Neuronal stem cell (in vitro differentiated cells): ENCODE results near the gene ZNF425.

Source experiments
- DNase-seq: peaks from one replicate; pipeline ENCODE4 v3.0.0-alpha.2; 2013; ENCODE audit warnings: low spot score
- H2AFZ ChIP-seq: one replicate; pipeline ENCODE4 v1.6.1; 2013; ENCODE audit warnings: mild to moderate bottlenecking, low read length, inconsistent platforms
- H2AK5ac ChIP-seq: 2 replicates; pipeline ENCODE4 v1.6.1; 2013; ENCODE audit warnings: low read depth, mild to moderate bottlenecking, inconsistent platforms, low read length, moderate library complexity, mixed read lengths
- H2BK120ac ChIP-seq: 2 replicates; pipeline ENCODE4 v1.6.1; 2013; ENCODE audit warnings: low read depth, mild to moderate bottlenecking, inconsistent platforms, low read length, moderate library complexity, mixed read lengths
- H2BK12ac ChIP-seq: one replicate; pipeline ENCODE4 v1.6.1; 2013; ENCODE audit warnings: low read length, inconsistent platforms
- H2BK15ac ChIP-seq: 2 replicates; pipeline ENCODE4 v1.6.1; 2013; ENCODE audit warnings: mild to moderate bottlenecking, low read length, inconsistent platforms, mixed read lengths
- H2BK5ac ChIP-seq: one replicate; pipeline ENCODE4 v1.6.1; 2013; ENCODE audit warnings: inconsistent platforms, mild to moderate bottlenecking, low read length, moderate library complexity
- H3K14ac ChIP-seq: one replicate; pipeline ENCODE4 v1.6.1; 2013; ENCODE audit warnings: low read length, inconsistent platforms
- H3K18ac ChIP-seq: 2 replicates; pipeline ENCODE4 v1.6.1; 2013; ENCODE audit warnings: low read length, inconsistent platforms
- H3K23ac ChIP-seq: 2 replicates; pipeline ENCODE4 v1.6.1; 2013; ENCODE audit warnings: low read depth, mild to moderate bottlenecking, mixed read lengths, low read length, inconsistent platforms; ENCODE audit not compliant: poor library complexity
- H3K27ac ChIP-seq: replicated peaks from 3 replicates; pipeline ENCODE4 v1.5.1; 2013; ENCODE audit warnings: low read length, inconsistent platforms
- H3K27me3 ChIP-seq, 3 experiments: 2 replicates each; pipeline ENCODE4 v1.6.1; 2013; ENCODE audit warnings: low read length in 3 of 3, mild to moderate bottlenecking in 2 of 3, inconsistent platforms in 1 of 3, low read depth in 1 of 3, mixed read lengths in 1 of 3, moderate library complexity in 1 of 3; ENCODE audit not compliant: control insufficient read depth in 3 of 3, insufficient read depth in 3 of 3
- H3K36me3 ChIP-seq, 2 donors: replicated peaks in 1 of 2; 2 replicates each; pipeline ENCODE4 v1.6.1; 2013; ENCODE audit warnings: low read length in 2 of 2; ENCODE audit not compliant: control insufficient read depth in 2 of 2, insufficient read depth in 2 of 2
- H3K4ac ChIP-seq: 2 replicates; pipeline ENCODE4 v1.6.1; 2013; ENCODE audit warnings: inconsistent platforms, mild to moderate bottlenecking, low read length, moderate library complexity
- H3K4me1 ChIP-seq, 2 donors: 1 replicate in 1 of 2; 2 replicates in 1 of 2; pipeline ENCODE4 v1.6.1; 2013; ENCODE audit warnings: low read length in 2 of 2, low read depth in 1 of 2; ENCODE audit not compliant: control insufficient read depth in 2 of 2, insufficient read depth in 1 of 2
- H3K4me2 ChIP-seq: one replicate; pipeline ENCODE4 v1.6.1; 2013; ENCODE audit warnings: mild to moderate bottlenecking, low read length, inconsistent platforms; ENCODE audit not compliant: insufficient read depth, poor library complexity, severe bottlenecking
- H3K4me3 ChIP-seq, 2 donors: 2 replicates each; pipeline ENCODE4 v1.5.1; 2013; ENCODE audit warnings: low read length in 2 of 2, mild to moderate bottlenecking in 2 of 2, inconsistent platforms in 1 of 2, moderate library complexity in 1 of 2
- H3K79me1 ChIP-seq: one replicate; pipeline ENCODE4 v1.6.1; 2013; ENCODE audit warnings: low read depth, mild to moderate bottlenecking, inconsistent platforms, low read length, moderate library complexity
- H3K9ac ChIP-seq: one replicate; pipeline ENCODE4 v1.6.1; 2013; ENCODE audit warnings: mild to moderate bottlenecking, low read depth, low read length, inconsistent platforms; ENCODE audit not compliant: poor library complexity
- H3K9me3 ChIP-seq, 2 donors: replicated peaks in 1 of 2; 2 replicates each; pipeline versions ENCODE3 to v1.6.1; 2013; ENCODE audit warnings: low read length in 2 of 2, mild to moderate bottlenecking in 2 of 2, inconsistent platforms in 1 of 2, low read depth in 1 of 2, mixed read lengths in 1 of 2, moderate library complexity in 1 of 2; ENCODE audit not compliant: control insufficient read depth in 2 of 2, insufficient read depth in 1 of 2
- H4K8ac ChIP-seq: one replicate; pipeline ENCODE4 v1.6.1; 2013; ENCODE audit warnings: low read depth, mild to moderate bottlenecking, inconsistent platforms, low read length, moderate library complexity
- H4K91ac ChIP-seq: one replicate; pipeline ENCODE4 v1.6.1; 2013; ENCODE audit warnings: low read length, low read depth, mild to moderate bottlenecking, inconsistent platforms; ENCODE audit not compliant: poor library complexity
- WGBS, 2 donors: extraction: QIAGEN DNeasy Blood & Tissue Kit; methylation state at CpG; one replicate each; pipeline ENCODE4 v1.1.7; 2013; ENCODE audit warnings: missing lambda C conversion rate in 2 of 2, mixed read lengths in 1 of 2; ENCODE audit not compliant: insufficient read length in 2 of 2, insufficient replicate concordance in 1 of 2; ENCODE audit errors: extremely low coverage in 2 of 2; 5-methylcytosine and 5-hydroxymethylcytosine counted together

The ZNF425 gene

DNA sequence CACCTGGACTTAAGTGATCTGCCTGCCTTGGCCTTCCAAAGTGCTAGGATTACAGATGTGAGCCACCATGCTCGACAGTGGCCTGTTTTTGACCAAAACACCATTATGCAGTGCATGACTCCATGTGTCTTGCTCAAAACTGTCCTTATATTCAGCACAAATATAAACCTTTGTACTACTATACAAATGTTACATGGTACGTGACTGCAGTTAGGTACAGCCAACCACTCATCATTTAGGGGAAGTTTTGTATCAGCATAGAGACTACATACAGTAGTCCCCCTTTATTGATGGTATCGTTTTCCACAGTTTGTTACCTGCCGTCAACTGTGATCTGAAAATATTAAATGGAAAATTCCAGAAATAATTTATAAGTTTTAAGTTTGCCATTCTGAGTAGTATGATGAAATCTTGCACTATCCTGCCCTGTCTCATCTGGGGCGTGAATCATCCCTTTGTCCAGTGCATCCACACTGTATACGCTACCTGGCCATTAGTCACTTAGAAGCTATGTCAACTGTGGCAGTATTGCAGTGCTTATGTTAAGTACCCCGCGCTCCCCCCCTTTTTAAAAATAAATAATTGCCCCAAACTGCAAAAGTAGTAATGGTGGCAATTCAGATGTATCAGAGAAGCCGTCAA lies 45.9 kb upstream of the ZNF425 start:
- H3K36me3 ChIP-seq: peaks cover 21 to 84% of the 10 kb centered on the region in 2 donors
- no peak overlapping the region for H3K18ac ChIP-seq
- peaks cover 2% of the 10 kb centered on the region for H3K79me1 ChIP-seq
- no CpG with 5 or more reads among the region's 9 CpGs for WGBS, 2 donors
- H3K4ac ChIP-seq: no peak overlapping the region
- H4K8ac ChIP-seq: no peak overlapping the region
- no peak overlapping the region for H2BK12ac ChIP-seq
- no peak overlapping the region for H2AFZ ChIP-seq
- H2BK15ac ChIP-seq: no peak overlapping the region
- H3K4me1 ChIP-seq: no peaks in the 10 kb centered on the region
- DNase-seq: no peak
- no peak overlapping the region for H4K91ac ChIP-seq
- H3K27me3 ChIP-seq: no peaks in the 10 kb centered on the region
- H3K14ac ChIP-seq: no peak overlapping the region
- H2BK120ac ChIP-seq: no peak overlapping the region
- no peak overlapping the region for H3K4me2 ChIP-seq
- H2BK5ac ChIP-seq: no peak overlapping the region
- no peak overlapping the region for H3K4me3 ChIP-seq
- no peak overlapping the region for H3K23ac ChIP-seq
- no peak overlapping the region for H3K27ac ChIP-seq
- no peaks in the 10 kb centered on the region for H3K9me3 ChIP-seq
- H2AK5ac ChIP-seq: no peak overlapping the region
- H3K9ac ChIP-seq: no peak overlapping the region

DNA sequence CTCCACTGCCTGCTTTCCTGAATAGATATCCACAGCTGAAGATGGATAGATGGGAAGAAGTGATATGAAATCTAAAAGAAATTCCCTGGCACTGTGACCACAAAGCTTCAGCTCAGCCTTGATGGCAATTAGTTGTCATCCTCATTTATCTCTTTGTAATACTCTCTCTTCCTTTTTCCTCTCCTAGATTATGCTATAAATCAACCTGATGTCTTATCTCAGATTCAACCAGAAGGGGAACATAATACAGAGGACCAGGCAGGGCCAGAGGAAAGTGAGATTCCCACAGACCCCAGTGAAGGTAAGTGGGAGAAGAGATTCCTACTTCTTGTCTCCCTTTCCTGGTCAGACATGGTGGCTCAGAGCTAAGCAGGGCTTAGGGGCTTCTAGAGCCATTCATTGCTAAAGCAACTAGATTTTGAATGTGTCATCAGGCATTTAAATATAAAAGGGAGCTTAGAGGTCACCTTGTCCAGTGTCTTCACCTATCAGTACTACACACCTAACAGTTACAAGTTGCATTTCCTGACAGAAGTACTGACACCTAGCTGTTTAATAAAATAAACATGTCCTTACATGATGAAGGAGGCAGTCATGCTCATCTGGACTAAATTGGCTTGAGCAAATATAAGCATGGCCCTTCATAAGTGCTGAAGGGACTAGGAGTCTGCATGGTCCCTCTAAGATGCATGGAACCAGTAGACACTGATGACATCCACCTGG lies 40.7 kb upstream of the ZNF425 start:
- H3K9ac ChIP-seq: no peak overlapping the region

DNA sequence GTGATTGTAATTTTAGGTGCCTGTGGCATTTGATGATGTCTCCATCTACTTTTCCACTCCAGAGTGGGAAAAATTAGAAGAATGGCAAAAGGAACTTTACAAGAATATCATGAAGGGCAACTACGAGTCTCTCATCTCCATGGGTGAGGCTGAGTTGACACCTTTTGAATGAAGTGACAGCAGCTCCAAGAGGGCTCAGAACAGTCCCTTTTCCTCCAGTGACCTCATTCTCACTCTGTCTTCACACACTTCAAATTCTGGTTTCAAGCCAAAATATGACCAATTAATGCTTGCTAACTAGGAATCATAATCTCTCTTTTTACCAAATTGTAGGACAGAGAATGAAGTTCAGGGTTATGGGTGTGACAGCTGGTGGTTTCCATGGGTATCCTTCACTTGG lies 40.0 kb upstream of the ZNF425 start:
- Histone ChIP-seq H3K4me3 (no peak overlapping the region), H3K18ac (no peak overlapping the region), H3K27me3 (no peaks in the 10 kb centered on the region), H3K36me3 (peaks cover 20 to 81% of the 10 kb centered on the region in 2 donors), H2AFZ (no peak overlapping the region), H4K91ac (no peak overlapping the region), H2BK15ac (no peak overlapping the region), H2BK12ac (no peak overlapping the region), H3K4ac (no peak overlapping the region), H3K27ac (no peak overlapping the region), H3K9ac (no peak overlapping the region), H3K14ac (no peak overlapping the region), H3K4me2 (no peak overlapping the region), H3K9me3 (no peaks in the 10 kb centered on the region), H2BK120ac (no peak overlapping the region), H2BK5ac (no peak overlapping the region), H3K4me1 (no peaks in the 10 kb centered on the region), H3K79me1 (no peaks in the 10 kb centered on the region), H3K23ac (no peak overlapping the region), H4K8ac (no peak overlapping the region), H2AK5ac (no peak overlapping the region)
- WGBS, 2 donors: no CpG with 5 or more reads among the region's 1 CpG
- no peak for DNase-seq

More for the DNA sequence above, 40.7 kb upstream of the ZNF425 start:
- no peaks in the 10 kb centered on the region for H3K27me3 ChIP-seq
- no peak overlapping the region for H3K4me2 ChIP-seq
- H3K27ac ChIP-seq: no peak overlapping the region
- no peaks in the 10 kb centered on the region for H3K79me1 ChIP-seq
- no peak overlapping the region for H3K23ac ChIP-seq
- no peak overlapping the region for H2BK12ac ChIP-seq
- DNase-seq: no peak
- no peak overlapping the region for H4K8ac ChIP-seq
- no peak overlapping the region for H3K14ac ChIP-seq
- H3K4me1 ChIP-seq: no peaks in the 10 kb centered on the region
- no peak overlapping the region for H3K4me3 ChIP-seq
- no peak overlapping the region for H3K4ac ChIP-seq
- H2BK120ac ChIP-seq: no peak overlapping the region
- H2AFZ ChIP-seq: no peak overlapping the region
- H3K9me3 ChIP-seq: no peaks in the 10 kb centered on the region
- no peak overlapping the region for H2AK5ac ChIP-seq
- H3K36me3 ChIP-seq: peaks cover 21 to 78% of the 10 kb centered on the region in 2 donors
- no peak overlapping the region for H2BK15ac ChIP-seq
- H2BK5ac ChIP-seq: no peak overlapping the region
- no peak overlapping the region for H4K91ac ChIP-seq
- H3K18ac ChIP-seq: no peak overlapping the region

DNA sequence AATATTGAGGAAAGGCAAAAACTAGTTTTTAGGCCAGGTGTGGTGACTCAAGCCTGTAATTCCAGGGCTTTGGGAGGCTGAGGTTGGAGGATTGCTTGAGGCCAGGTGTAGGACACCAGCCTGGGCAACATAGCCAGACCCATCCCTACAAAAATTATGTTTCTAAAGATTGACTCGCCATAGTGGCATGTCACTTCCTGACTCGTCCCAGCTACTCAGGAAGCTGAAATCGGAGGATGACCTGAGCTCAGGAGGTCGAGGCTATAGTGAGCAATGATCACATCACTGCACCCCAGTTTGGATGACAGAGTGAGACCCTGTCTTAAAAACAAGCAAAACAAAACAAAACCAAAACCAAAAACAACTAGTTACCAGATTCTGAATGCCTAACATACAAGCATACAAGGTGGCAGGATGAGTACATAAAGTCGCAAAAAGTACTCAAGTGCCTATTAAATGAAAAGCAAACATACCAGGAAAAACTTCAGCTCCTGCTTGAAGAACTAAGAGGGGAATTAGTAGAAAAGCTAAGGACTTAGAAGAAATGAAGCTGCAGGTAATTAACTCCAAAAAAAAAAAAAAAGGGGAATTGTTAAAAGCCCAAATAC lies 35.2 kb upstream of the ZNF425 start:
- H4K8ac ChIP-seq: no peak overlapping the region
- no CpG with 5 or more reads among the region's 5 CpGs for WGBS, 2 donors
- H3K27me3 ChIP-seq: no peaks in the 10 kb centered on the region
- no peak overlapping the region for H3K18ac ChIP-seq
- no peak overlapping the region for H3K4me3 ChIP-seq
- H3K27ac ChIP-seq: no peak overlapping the region
- no peak overlapping the region for H2AK5ac ChIP-seq
- H4K91ac ChIP-seq: no peak overlapping the region
- H2BK120ac ChIP-seq: no peak overlapping the region
- H3K9ac ChIP-seq: no peak overlapping the region
- H3K79me1 ChIP-seq: no peaks in the 10 kb centered on the region
- no peaks in the 10 kb centered on the region for H3K4me1 ChIP-seq
- H2AFZ ChIP-seq: no peak overlapping the region
- no peaks in the 10 kb centered on the region for H3K9me3 ChIP-seq
- H2BK5ac ChIP-seq: no peak overlapping the region
- no peak overlapping the region for H3K23ac ChIP-seq
- peaks cover 7 to 64% of the 10 kb centered on the region in 2 donors for H3K36me3 ChIP-seq
- H2BK15ac ChIP-seq: no peak overlapping the region
- no peak overlapping the region for H3K4ac ChIP-seq
- no peak overlapping the region for H3K14ac ChIP-seq
- DNase-seq: no peak
- H3K4me2 ChIP-seq: no peak overlapping the region
- no peak overlapping the region for H2BK12ac ChIP-seq
